Memory B cell (primary cell): ENCODE data around the gene PBRM1.

ENCODE experiments used
- ATAC-seq: fragments of 150-1000 bp; cut with Tn5 transposase; 2 replicates; pipeline ENCODE4 v1.10.0; 2021; ENCODE audit warnings: low read depth, mild to moderate bottlenecking, moderate library complexity
- DNase-seq, 2 donors: peaks; one replicate each; pipeline ENCODE4 v3.0.0; 2022; ENCODE audit warnings: low spot score in 2 of 2
- H3K27ac Mint-ChIP-seq: one replicate; pipeline ENCODE4 v1.8.0; 2022; ENCODE audit warnings: mild to moderate bottlenecking, moderate library complexity, mixed read lengths
- H3K27me3 Mint-ChIP-seq: one replicate; pipeline ENCODE4 v1.8.0; 2022; ENCODE audit warnings: mixed read lengths
- H3K36me3 Mint-ChIP-seq: one replicate; pipeline ENCODE4 v1.8.0; 2022; ENCODE audit warnings: mild to moderate bottlenecking, mixed read lengths
- H3K4me1 Mint-ChIP-seq: one replicate; pipeline ENCODE4 v1.8.0; 2022; ENCODE audit warnings: mixed read lengths
- H3K4me3 Mint-ChIP-seq: one replicate; pipeline ENCODE4 v1.8.0; 2022; ENCODE audit warnings: mild to moderate bottlenecking, moderate library complexity, mixed read lengths
- H3K9me3 Mint-ChIP-seq: one replicate; pipeline ENCODE4 v1.8.0; 2022; ENCODE audit warnings: mixed read lengths

PBRM1 gene

GRCh38 chr3:52504977-52505376 lies 180.7 kb downstream of the PBRM1 start:
- no peaks in the 10 kb centered on the region for H3K36me3 Mint-ChIP-seq
- H3K27ac Mint-ChIP-seq, result no peak overlapping the region
- H3K27me3 Mint-ChIP-seq, result peaks cover 2% of the 10 kb centered on the region

GRCh38 chr3:52503788-52504424 lies 181.8 kb downstream of the PBRM1 start:
- DNase-seq (no peak), ATAC-seq (no peak)
- no peaks in the 10 kb centered on the region for H3K9me3 Mint-ChIP-seq
- peaks cover 9% of the 10 kb centered on the region for H3K4me1 Mint-ChIP-seq
- H3K36me3 Mint-ChIP-seq, result no peaks in the 10 kb centered on the region
- peaks cover 2% of the 10 kb centered on the region for H3K27me3 Mint-ChIP-seq
- no peak overlapping the region for H3K4me3 Mint-ChIP-seq
- H3K27ac Mint-ChIP-seq, result no peak overlapping the region

More at GRCh38 chr3:52504977-52505376, 180.7 kb downstream of the PBRM1 start:
- no peak overlapping the region for H3K4me3 Mint-ChIP-seq
- peaks cover 4% of the 10 kb centered on the region for H3K4me1 Mint-ChIP-seq
- H3K9me3 Mint-ChIP-seq, result no peaks in the 10 kb centered on the region
- no peak for ATAC-seq
- DNase-seq, result no peak

GRCh38 chr3:52502808-52503350 lies 182.8 kb downstream of the PBRM1 start:
- DNase-seq (no peak), ATAC-seq (no peak)
- peaks cover 2% of the 10 kb centered on the region for H3K27me3 Mint-ChIP-seq
- H3K9me3 Mint-ChIP-seq, result no peaks in the 10 kb centered on the region
- no peak overlapping the region for H3K4me3 Mint-ChIP-seq
- peaks cover 14% of the 10 kb centered on the region for H3K4me1 Mint-ChIP-seq
- no peaks in the 10 kb centered on the region for H3K36me3 Mint-ChIP-seq
- H3K27ac Mint-ChIP-seq, result no peak overlapping the region

- peaks cover 12% of the 10 kb centered on the region for H3K4me1 Mint-ChIP-seq
- no peak overlapping the region for H3K27ac Mint-ChIP-seq
- no peaks in the 10 kb centered on the region for H3K36me3 Mint-ChIP-seq
- no peak for DNase-seq
- no peak overlapping the region for H3K4me3 Mint-ChIP-seq
- H3K9me3 Mint-ChIP-seq, result no peaks in the 10 kb centered on the region
- no peaks in the 10 kb centered on the region for H3K27me3 Mint-ChIP-seq
- ATAC-seq, result no peak
Observed at GRCh38 chr3:52502001-52502400, 183.7 kb downstream of the PBRM1 start.

- H3K4me1 Mint-ChIP-seq, result peaks cover 12% of the 10 kb centered on the region
- no peak overlapping the region for H3K27ac Mint-ChIP-seq
- DNase-seq, result no peak
- H3K36me3 Mint-ChIP-seq, result no peaks in the 10 kb centered on the region
- no peak overlapping the region for H3K4me3 Mint-ChIP-seq
- H3K9me3 Mint-ChIP-seq, result no peaks in the 10 kb centered on the region
- no peaks in the 10 kb centered on the region for H3K27me3 Mint-ChIP-seq
- no peak for ATAC-seq
Observed at GRCh38 chr3:52501046-52501445, 184.7 kb downstream of the PBRM1 start.

GRCh38 chr3:52498137-52499054 lies 187.3 kb downstream of the PBRM1 start:
- DNase-seq (peak in 1 of 2 donors; percentile 16), ATAC-seq (peak; percentile 89)
- Mint-ChIP-seq H3K4me1 (peaks cover 16% of the 10 kb centered on the region), H3K4me3 (peak overlapping the region; percentile 34), H3K9me3 (no peaks in the 10 kb centered on the region), H3K27ac (no peak overlapping the region), H3K36me3 (no peaks in the 10 kb centered on the region), H3K27me3 (no peaks in the 10 kb centered on the region)

GRCh38 chr3:52495777-52496602 lies 189.7 kb downstream of the PBRM1 start:
- Mint-ChIP-seq H3K9me3 (no peaks in the 10 kb centered on the region), H3K4me1 (peaks cover 16% of the 10 kb centered on the region)

More at GRCh38 chr3:52495777-52496602, 189.7 kb downstream of the PBRM1 start:
- H3K36me3 Mint-ChIP-seq, result peaks cover 5% of the 10 kb centered on the region
- no peaks in the 10 kb centered on the region for H3K27me3 Mint-ChIP-seq
- H3K4me3 Mint-ChIP-seq, result no peak overlapping the region
- ATAC-seq, result no peak
- H3K27ac Mint-ChIP-seq, result no peak overlapping the region
- no peak for DNase-seq
